Activated CD4-positive, alpha-beta T cell treated with anti-CD3 and anti-CD28 coated beads, Interleukin-2, amount 10 ng/mL, durations not matched to agents 7 days and 5 days (primary cell): ENCODE measurements around the gene MT2A. TPM values are rescaled to one million over a fixed set of nuclear protein-coding genes. Genes with fewer than 3 reads are reported as not detected.
A peak's percentile ranks its signal among the peaks of the same experiment; 100 is the strongest.
"Not testable (repeated sequence)": the region's sequence is repeated elsewhere in the genome, so short reads cannot be mapped to it uniquely, and the experiment has no call there.

ENCODE experiments used
- CTCF ChIA-PET: fragments of 350-600 bp; sonication (Branson Sonifier 250); formaldehyde crosslinking; loops from one replicate; lab custom pipeline; 2021; ENCODE audit warnings: antibody characterized with exemption; lab: Charles Lee
- POLR2A ChIA-PET: fragments of 350-600 bp; sonication (Branson Sonifier 250); formaldehyde crosslinking; loops from one replicate; lab custom pipeline; 2021; ENCODE audit warnings: antibody characterized with exemption; lab: Charles Lee
- DNase-seq: peaks from one replicate; pipeline ENCODE4 v3.0.0-alpha.2; 2020
- H3K27ac Mint-ChIP-seq: one replicate; pipeline ENCODE4 v1.8.0; 2021; ENCODE audit warnings: mild to moderate bottlenecking, moderate library complexity, mixed read lengths
- H3K27me3 Mint-ChIP-seq: one replicate; pipeline ENCODE4 v1.8.0; 2021; ENCODE audit warnings: mixed read lengths
- H3K36me3 Mint-ChIP-seq: one replicate; pipeline ENCODE4 v1.8.0; 2021; ENCODE audit warnings: low read depth, mixed read lengths
- H3K4me1 Mint-ChIP-seq: one replicate; pipeline ENCODE4 v1.8.0; 2021; ENCODE audit warnings: mixed read lengths
- H3K4me3 Mint-ChIP-seq: one replicate; pipeline ENCODE4 v1.8.0; 2021; ENCODE audit warnings: mild to moderate bottlenecking, moderate library complexity, mixed read lengths
- H3K9me3 Mint-ChIP-seq: one replicate; pipeline ENCODE4 v1.8.0; 2021; ENCODE audit warnings: mixed read lengths
- total RNA-seq, 2 experiments: library from RNA; stranded (reverse); gene quantifications; one replicate each; pipeline ENCODE4 v1.2.3, GENCODE V29; 2021

The MT2A gene
- total RNA-seq = 100 to 1,000 TPM; 146 to 268 TPM

- no peaks in the 10 kb centered on the region for H3K27me3 Mint-ChIP-seq
- peak within 1 kb of the TSS; percentile 96 for H3K27ac Mint-ChIP-seq
- peaks cover 49% of the 10 kb centered on the region for H3K4me1 Mint-ChIP-seq
- no peaks in the 10 kb centered on the region for H3K9me3 Mint-ChIP-seq
- peaks cover 3% of the 10 kb centered on the region for H3K36me3 Mint-ChIP-seq
- CTCF ChIA-PET = interaction anchor here (0.7 to 1.7 kb wide), 6 partner anchors 10 to 93 kb away, joined by 3 to 6 read pairs (median 3); no protein-coding TSS in a partner anchor
- peak; percentile 93 for DNase-seq
- peak within 1 kb of the TSS; percentile 92 for H3K4me3 Mint-ChIP-seq
- POLR2A ChIA-PET = interaction anchor here (1.0 kb wide), 1 partner anchor 18 kb away, joined by 3 read pairs; the partner anchor contains the start of gene MT1E
Measured at GRCh38 chr16:56608043-56608875, at the start of gene MT2A. Gene MT2A (plus strand): TSS chr16:56608584. CDS start chr16:56608656, 72 bp downstream.

- no peaks in the 10 kb centered on the region for H3K36me3 Mint-ChIP-seq
- no peak overlapping the region for H3K4me3 Mint-ChIP-seq
- POLR2A ChIA-PET = no interaction called here
- H3K27ac Mint-ChIP-seq = no peak overlapping the region
- no peaks in the 10 kb centered on the region for H3K9me3 Mint-ChIP-seq
- peaks cover 37% of the 10 kb centered on the region for H3K27me3 Mint-ChIP-seq
- CTCF ChIA-PET = no interaction called here
- no peak for DNase-seq
- no peaks in the 10 kb centered on the region for H3K4me1 Mint-ChIP-seq
Measured at GRCh38 chr16:56559109-56559508, 49.3 kb upstream of the MT2A start.

- Mint-ChIP-seq H3K9me3 (no peaks in the 10 kb centered on the region), H3K4me1 (no peaks in the 10 kb centered on the region), H3K36me3 (no peaks in the 10 kb centered on the region), H3K27me3 (peaks cover 29% of the 10 kb centered on the region), H3K4me3 (no peak overlapping the region), H3K27ac (no peak overlapping the region)
- ChIA-PET CTCF (interaction anchor here (1.0 to 1.4 kb wide), 5 partner anchors 10 to 30 kb away, joined by 3 read pairs; no protein-coding TSS in a partner anchor), POLR2A (no interaction called here)
- no peak for DNase-seq
Measured at GRCh38 chr16:56560447-56560846, 47.9 kb upstream of the MT2A start.

- Mint-ChIP-seq H3K4me1 (no peaks in the 10 kb centered on the region), H3K27me3 (peaks cover 24% of the 10 kb centered on the region), H3K9me3 (no peaks in the 10 kb centered on the region), H3K36me3 (no peaks in the 10 kb centered on the region), H3K4me3 (no peak overlapping the region), H3K27ac (no peak overlapping the region)
- CTCF ChIA-PET = interaction anchor here (0.8 to 4.4 kb wide), 6 partner anchors 11 to 220 kb away, joined by 3 to 17 read pairs (median 3); no protein-coding TSS in a partner anchor
- POLR2A ChIA-PET = no interaction called here
- no peak for DNase-seq
Measured at GRCh38 chr16:56561126-56561525, 47.3 kb upstream of the MT2A start.

- CTCF ChIA-PET = interaction anchor here (1.9 to 4.4 kb wide), 2 partner anchors 12 to 137 kb away, joined by 9 to 17 read pairs; no protein-coding TSS in a partner anchor
- no peak within 1 kb of the TSS for H3K27ac Mint-ChIP-seq
- no peak for DNase-seq
- H3K9me3 Mint-ChIP-seq = no peaks in the 10 kb centered on the region
- POLR2A ChIA-PET = no interaction called here
- no peak within 1 kb of the TSS for H3K4me3 Mint-ChIP-seq
- H3K36me3 Mint-ChIP-seq = no peaks in the 10 kb centered on the region
- H3K27me3 Mint-ChIP-seq = peaks cover 18% of the 10 kb centered on the region
- H3K4me1 Mint-ChIP-seq = peaks cover 4% of the 10 kb centered on the region
Measured at GRCh38 chr16:56564793-56565477, 43.4 kb upstream of the MT2A start, which contains the start of gene MT4. Gene MT4 (plus strand): TSS chr16:56565073. CDS start chr16:56565129, 56 bp downstream.

GRCh38 chr16:56569971-56570370, 38.4 kb upstream of the MT2A start:
- ChIA-PET CTCF (no interaction called here), POLR2A (no interaction called here)
- Mint-ChIP-seq H3K36me3 (no peaks in the 10 kb centered on the region), H3K27ac (no peak overlapping the region), H3K4me1 (peaks cover 4% of the 10 kb centered on the region), H3K27me3 (peaks cover 13% of the 10 kb centered on the region), H3K9me3 (peaks cover 5% of the 10 kb centered on the region), H3K4me3 (no peak overlapping the region)
- DNase-seq = no peak

GRCh38 chr16:56571525-56571924, 36.9 kb upstream of the MT2A start:
- no peak for DNase-seq
- ChIA-PET CTCF (interaction anchor here (2.3 kb wide), 1 partner anchor 130 kb away, joined by 11 read pairs; no protein-coding TSS in a partner anchor), POLR2A (no interaction called here)
- H3K4me3 Mint-ChIP-seq = no peak overlapping the region
- H3K36me3 Mint-ChIP-seq = no peaks in the 10 kb centered on the region
- H3K27me3 Mint-ChIP-seq = peaks cover 12% of the 10 kb centered on the region
- H3K4me1 Mint-ChIP-seq = no peaks in the 10 kb centered on the region
- H3K27ac Mint-ChIP-seq = no peak overlapping the region
- peaks cover 5% of the 10 kb centered on the region for H3K9me3 Mint-ChIP-seq

GRCh38 chr16:56574625-56575024, 33.8 kb upstream of the MT2A start:
- H3K9me3 Mint-ChIP-seq = peaks cover 5% of the 10 kb centered on the region
- H3K36me3 Mint-ChIP-seq = no peaks in the 10 kb centered on the region
- CTCF ChIA-PET = no interaction called here
- H3K4me3 Mint-ChIP-seq = no peak overlapping the region
- no peak overlapping the region for H3K27ac Mint-ChIP-seq
- no peak for DNase-seq
- peaks cover 9% of the 10 kb centered on the region for H3K27me3 Mint-ChIP-seq
- POLR2A ChIA-PET = no interaction called here
- peaks cover 9% of the 10 kb centered on the region for H3K4me1 Mint-ChIP-seq

- peaks cover 13% of the 10 kb centered on the region for H3K27me3 Mint-ChIP-seq
- no peaks in the 10 kb centered on the region for H3K36me3 Mint-ChIP-seq
- H3K27ac Mint-ChIP-seq = peak overlapping the region; percentile 78
- peaks cover 9% of the 10 kb centered on the region for H3K4me1 Mint-ChIP-seq
- DNase-seq = peak; percentile 91
- ChIA-PET CTCF (interaction anchor here (0.6 to 4.1 kb wide), 24 partner anchors 10 to 240 kb away, joined by 3 to 41 read pairs (median 4); partner anchors contain the start of genes MT1G, MT2A and MT4), POLR2A (no interaction called here)
- H3K9me3 Mint-ChIP-seq = peaks cover 5% of the 10 kb centered on the region
- H3K4me3 Mint-ChIP-seq = no peak overlapping the region
Measured at GRCh38 chr16:56576585-56577299, 31.6 kb upstream of the MT2A start.

- H3K9me3 Mint-ChIP-seq = peaks cover 5% of the 10 kb centered on the region
- no peak for DNase-seq
- H3K36me3 Mint-ChIP-seq = no peaks in the 10 kb centered on the region
- CTCF ChIA-PET = interaction anchor here (0.5 to 4.1 kb wide), 21 partner anchors 9 to 598 kb away, joined by 3 to 41 read pairs (median 3); partner anchors contain the start of genes MT1G, MT2A and MT4
- peaks cover 9% of the 10 kb centered on the region for H3K4me1 Mint-ChIP-seq
- no peak overlapping the region for H3K4me3 Mint-ChIP-seq
- H3K27me3 Mint-ChIP-seq = peaks cover 14% of the 10 kb centered on the region
- H3K27ac Mint-ChIP-seq = peak overlapping the region; percentile 78
- POLR2A ChIA-PET = no interaction called here
Measured at GRCh38 chr16:56577300-56577625, 31.1 kb upstream of the MT2A start.

- no peaks in the 10 kb centered on the region for H3K36me3 Mint-ChIP-seq
- no peak overlapping the region for H3K4me3 Mint-ChIP-seq
- H3K27me3 Mint-ChIP-seq = peaks cover 29% of the 10 kb centered on the region
- no peak overlapping the region for H3K27ac Mint-ChIP-seq
- CTCF ChIA-PET = no interaction called here
- POLR2A ChIA-PET = no interaction called here
- peaks cover 9% of the 10 kb centered on the region for H3K4me1 Mint-ChIP-seq
- H3K9me3 Mint-ChIP-seq = no peaks in the 10 kb centered on the region
- DNase-seq = no peak
Measured at GRCh38 chr16:56580391-56581048, 27.9 kb upstream of the MT2A start.

- H3K27me3 Mint-ChIP-seq = peaks cover 44% of the 10 kb centered on the region
- H3K27ac Mint-ChIP-seq, H3K9me3 Mint-ChIP-seq, H3K4me1 Mint-ChIP-seq, H3K36me3 Mint-ChIP-seq, POLR2A ChIA-PET, H3K4me3 Mint-ChIP-seq, DNase-seq: not testable (repeated sequence)
- CTCF ChIA-PET = interaction anchor here (1.2 to 2.1 kb wide), 3 partner anchors 19 to 119 kb away, joined by 3 to 10 read pairs (median 3); partner anchors contain the start of gene MT1G
Measured at GRCh38 chr16:56582911-56583310, 25.5 kb upstream of the MT2A start.
